Stimulated activated naive CD4-positive, alpha-beta T cell (primary cell): ENCODE data around the gene PSD4.

Experiments
- DNase-seq, 6 experiments: peaks; one replicate each; lab custom pipeline; 2025; lab: John Stamatoyannopoulos, UW

Gene PSD4

DNA sequence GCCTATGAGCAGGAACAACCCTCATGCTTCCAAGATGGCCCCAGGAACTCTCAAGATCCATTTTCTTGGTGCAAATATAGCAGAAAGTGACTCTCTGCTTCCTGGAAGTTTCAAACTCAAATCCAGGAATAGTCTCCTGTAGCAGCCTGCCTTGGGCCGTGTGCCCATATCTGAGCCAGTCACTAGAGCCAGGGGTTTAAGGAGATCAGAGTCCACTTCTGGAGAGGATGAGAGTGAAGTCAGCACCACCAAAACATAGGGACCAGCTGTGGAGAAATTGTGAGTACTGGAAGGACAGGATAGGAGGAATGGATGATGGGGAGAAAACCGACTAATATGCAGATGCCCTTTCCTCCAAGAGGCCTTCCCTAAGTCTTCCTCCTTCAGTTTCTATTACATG lies 33.2 kb downstream of the PSD4 start:
- no peak for DNase-seq

DNA sequence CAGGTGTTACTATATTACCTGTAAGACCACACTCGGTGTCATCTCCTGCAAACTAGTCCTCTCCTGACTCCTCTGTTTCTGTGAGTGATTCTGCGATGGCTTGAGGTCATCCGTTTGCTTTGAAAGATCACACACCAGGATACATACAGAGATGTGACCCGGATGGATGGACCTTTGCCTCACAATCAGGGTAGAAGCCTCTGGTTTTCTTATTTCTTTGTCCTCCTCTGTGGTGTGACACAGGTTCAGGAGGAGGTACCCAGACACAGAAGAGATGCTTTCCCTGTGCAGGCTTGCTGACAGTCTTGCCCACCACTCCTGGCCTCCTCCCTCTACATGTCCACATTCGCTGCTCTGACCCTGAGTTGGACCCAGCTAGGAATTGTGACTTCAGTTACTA lies 34.6 kb downstream of the PSD4 start:
- DNase-seq, result no peak

GRCh38 chr2:113209011-113209645 lies 35.4 kb downstream of the PSD4 start:
- no peak for DNase-seq

DNA sequence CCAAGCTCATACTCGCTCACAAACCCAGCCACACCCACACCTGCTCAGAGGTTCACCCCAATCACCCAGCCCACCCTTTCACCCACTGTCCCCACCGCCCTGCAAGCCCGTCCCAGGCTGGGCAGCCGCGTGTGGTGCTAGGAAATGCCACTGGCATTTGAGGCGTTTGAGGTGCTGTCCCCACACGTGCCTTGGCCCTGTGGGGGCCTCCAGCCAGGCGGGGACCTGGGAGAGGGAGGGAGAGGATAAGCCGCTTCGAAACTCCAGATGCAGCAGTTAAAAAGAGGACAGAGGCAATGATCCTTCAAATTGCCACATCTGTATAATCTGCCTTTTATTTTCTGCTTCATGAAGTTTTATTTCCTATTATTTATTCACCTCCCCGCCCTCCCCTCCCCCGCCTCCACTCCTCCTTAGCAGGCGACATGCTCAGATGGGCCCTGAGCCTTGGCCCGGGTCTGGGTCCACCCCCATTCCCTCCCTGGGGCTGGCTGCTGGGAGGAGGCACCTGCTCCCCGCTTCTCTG lies 35.9 kb downstream of the PSD4 start:
- DNase-seq, result no peak

- DNase-seq, result no peak
Observed at GRCh38 chr2:113211226-113212105, 37.7 kb downstream of the PSD4 start.

GRCh38 chr2:113212245-113213060 lies 38.7 kb downstream of the PSD4 start:
- DNase-seq, result no peak

DNA sequence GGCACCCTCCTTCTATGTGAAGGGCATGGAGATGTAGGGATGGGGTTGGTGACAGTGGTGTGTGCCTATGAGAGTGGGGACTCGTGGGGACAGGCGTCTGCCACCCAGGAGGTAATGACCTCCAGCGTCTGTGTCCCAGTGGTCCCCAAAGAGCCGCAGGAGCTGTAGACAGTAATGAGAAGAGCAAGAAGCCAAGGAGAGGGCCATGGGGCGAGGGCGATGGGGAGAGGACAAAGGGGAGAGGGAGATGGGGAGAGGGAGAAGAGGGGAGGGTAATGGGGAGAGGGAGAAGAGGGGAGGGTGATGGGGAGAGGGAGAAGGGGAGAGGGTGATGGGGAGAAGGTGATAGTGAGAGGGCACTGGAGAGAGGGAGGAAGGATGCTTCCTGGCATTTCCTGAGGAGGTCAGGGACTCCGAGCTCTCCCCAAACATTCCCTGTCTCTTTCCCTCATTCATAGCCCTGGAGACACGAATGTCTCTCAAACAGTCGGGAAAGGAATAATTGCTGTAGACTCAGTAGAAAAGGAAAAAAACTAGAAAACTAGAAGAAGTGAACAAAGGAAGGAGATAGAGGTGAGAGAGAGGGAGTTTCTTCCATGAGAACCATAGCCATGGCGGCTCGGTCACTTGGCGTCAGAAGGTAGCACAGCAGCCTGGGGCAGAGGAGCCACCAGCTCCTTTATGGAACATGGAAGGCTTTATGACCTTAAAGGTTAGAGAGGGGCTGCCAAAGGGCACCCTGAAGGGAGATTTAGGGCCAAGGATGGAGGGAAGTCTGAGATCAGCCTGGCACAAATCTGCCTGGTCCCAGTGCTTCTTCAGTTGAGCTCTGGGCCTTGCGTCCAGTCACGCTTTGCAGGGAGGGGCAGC lies 39.5 kb downstream of the PSD4 start:
- no peak for DNase-seq

DNA sequence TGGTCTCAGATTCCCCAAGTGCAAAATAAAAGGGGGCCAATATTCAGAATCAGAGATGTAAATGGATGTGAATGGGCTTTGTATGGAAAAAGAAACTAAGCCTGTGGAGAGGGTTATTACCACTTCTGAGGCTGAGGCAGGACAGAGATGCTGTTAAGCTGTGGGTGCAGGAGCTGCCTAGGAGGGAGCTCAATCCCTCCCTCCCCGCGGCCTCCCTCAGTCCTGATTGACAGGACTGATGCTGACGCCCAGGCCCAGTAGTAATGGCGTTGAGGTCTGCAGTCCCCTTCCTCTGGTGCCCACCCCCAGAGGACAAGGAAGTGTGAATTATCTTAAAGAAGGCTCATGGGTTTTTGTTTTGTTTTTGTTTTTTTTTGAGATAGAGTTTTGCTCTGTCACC lies 40.4 kb downstream of the PSD4 start:
- DNase-seq, result no peak

DNA sequence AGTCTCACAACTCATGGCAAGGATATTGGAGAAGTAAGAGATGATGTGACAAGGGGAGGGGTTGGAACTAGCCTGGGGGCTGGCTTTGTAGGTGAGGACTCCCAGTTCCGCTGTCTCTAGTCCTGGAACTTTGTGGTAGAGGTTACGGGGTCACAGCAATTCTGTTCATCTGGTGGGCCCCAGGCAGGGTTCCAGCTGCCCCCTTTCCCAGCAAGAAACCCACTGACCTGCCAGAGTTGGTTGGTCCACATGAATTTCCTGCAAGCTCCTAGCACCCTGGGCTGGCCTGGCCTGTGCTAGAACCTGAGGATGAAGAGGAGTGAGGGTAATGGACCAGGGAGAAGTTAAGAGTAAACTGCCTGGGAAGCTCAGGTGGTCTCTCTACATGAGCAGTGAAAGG lies 41.3 kb downstream of the PSD4 start:
- no peak for DNase-seq

DNA sequence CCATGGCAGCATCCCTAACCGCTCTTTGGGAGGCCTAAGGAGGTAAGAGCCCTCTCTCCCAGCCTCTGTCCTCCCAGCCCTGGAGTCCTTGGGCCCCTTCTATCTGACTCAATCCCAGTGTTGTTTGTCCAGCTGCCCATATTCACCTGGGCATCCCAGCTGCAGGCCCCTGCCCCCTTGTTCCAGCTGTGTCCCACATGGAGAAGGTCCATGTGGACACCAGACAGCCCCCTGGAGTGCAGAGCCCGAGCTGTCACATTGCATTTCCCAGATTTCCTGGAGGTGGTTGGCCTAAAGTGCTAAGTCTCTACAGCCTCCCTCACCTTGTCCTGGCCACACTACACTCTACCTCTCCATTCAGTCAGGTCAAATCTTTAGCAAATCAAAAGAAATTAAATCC lies 42.5 kb downstream of the PSD4 start:
- DNase-seq, result no peak

GRCh38 chr2:113216891-113217454 lies 43.2 kb downstream of the PSD4 start:
- no peak for DNase-seq

DNA sequence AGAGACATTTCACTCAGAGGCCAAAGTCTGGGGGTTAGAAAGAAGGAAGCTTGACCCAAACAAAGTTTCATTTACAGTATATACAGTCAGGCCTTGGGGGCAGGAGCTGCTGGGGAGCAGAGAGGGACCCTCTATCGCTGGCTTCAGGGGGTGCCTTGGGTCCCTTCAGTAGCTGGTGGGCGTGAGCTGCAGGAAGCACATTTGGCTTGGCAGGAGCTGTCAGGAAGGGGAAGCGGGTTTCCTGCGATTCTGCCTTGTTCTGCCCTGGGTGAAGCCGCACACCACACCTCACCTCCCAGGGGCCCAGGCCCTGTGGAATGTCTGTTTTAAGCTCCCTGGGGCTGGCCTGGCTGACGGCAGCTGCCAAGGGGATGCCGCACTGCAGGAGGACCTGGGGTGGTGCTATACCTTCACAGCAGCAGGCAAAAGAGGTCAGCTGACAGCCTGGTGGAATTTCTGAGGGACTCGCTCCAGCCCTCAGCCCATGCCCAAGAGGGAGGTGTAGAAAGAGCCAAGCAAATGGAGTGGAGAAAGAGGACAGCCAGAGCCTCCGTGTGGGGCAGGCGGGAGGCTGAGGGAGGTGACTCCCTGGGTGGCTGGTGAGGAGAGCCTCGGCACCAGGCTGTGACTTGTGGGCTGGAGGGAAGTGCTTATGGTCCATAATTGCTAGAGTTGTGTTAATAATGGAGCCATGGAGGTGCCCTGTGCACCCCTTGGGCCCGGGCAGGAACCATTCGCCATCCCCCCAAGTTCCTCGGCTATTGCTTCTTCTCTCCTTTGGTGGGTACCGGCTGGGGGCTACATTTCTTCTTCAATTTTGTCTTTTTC lies 43.9 kb downstream of the PSD4 start:
- no peak for DNase-seq

- DNase-seq, result no peak
Observed at GRCh38 chr2:113218283-113219091, 44.7 kb downstream of the PSD4 start.

- no peak for DNase-seq
Observed at GRCh38 chr2:113219092-113219441, 45.3 kb downstream of the PSD4 start.

GRCh38 chr2:113219525-113219888 lies 45.7 kb downstream of the PSD4 start:
- DNase-seq, result no peak

DNA sequence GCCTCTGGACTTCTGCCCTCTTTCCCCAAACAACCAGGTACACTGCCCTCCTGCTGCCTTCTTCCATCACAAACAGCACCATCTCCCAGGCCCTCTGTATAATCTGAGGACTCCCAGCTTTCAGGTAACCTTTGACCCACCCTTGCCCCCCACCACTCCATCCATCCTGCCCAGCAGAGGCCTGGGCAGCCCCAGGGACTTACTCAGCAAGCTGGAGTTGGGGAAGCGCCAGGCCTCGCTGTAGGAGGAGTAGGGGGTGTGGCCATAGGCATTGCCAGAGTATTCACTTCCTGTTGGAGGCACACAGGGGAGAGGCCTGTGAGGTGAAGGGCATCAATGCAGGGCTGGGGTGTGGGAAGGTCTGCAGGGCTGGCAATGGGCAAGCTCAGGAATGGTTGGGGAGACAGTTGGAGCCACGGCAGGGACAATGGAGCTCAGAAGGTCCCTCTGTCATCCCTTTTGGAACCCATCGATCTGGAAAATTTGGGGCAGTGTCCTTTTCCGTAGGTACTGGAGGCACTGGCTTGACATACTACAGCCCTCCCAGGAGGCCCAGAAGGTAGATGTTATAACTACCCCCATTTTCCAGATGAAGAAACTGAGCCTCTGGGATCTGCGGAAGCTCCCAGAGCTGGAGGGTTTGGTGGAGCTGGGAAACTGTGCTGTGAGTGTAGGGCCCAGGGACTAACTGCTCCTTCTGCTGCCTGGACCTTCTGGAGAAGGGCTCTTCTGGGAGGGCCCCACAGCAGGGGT lies 46.3 kb downstream of the PSD4 start:
- DNase-seq, result no peak

DNA sequence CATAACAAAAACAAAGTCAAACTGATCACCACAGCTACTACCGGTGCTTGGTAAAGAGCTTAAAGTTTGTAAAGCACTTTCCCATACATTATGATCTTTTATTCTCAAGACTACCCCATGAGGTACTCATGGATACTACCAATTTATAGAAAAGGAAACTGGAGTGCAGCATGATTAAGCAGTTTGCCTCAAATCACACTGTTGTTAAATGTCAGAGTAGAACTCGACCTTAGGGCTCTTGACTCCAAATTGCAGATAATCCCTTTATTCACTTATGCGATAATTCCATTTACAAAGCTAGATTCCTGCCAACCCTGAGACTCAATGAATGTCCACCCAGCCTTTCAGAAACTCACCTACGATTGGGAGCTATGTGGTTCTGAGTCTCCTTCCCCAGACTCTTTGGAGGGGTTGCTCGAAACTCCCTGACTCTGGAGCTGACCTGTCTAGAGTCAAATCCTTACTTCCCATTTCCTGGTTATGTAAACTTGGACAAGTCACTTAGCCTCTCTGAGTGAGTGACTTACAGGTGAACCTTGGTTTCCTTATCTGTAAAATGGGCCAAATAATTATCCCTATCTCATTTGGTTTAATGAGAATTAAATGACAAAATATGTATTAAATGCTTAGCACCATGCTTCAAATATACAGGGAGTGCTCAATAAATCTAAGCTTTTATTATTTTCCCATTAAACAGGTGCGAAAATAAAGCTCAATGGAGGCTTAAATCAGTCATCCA lies 47.4 kb downstream of the PSD4 start:
- DNase-seq, result no peak

DNA sequence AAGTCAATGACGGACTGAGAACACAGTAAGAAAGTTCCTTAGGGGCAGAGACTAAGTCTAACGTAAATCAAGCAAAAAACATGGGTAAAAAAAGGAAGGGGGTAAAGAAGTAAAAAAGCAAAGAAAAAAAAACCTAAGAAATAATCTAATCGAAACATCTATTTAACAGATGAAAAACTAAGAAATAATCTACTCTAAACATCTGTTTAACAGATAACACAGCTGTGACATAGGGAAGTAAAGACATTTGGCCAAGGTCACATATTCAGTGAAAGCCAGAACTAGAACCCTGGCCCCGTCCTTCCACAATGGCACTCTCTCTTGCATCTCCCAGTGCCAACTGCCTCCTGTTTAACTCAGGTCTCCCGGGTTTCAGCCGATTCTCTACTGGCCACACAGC lies 48.1 kb downstream of the PSD4 start:
- no peak for DNase-seq
